AG09309 (cell line): ENCODE measurements around the gene EPYC.

ENCODE experiments used
- DNase-seq: peaks from one replicate; pipeline ENCODE4 v3.0.0-alpha.2; 2010; ENCODE audit warnings: low read depth
- H3K4me3 ChIP-seq: 2 replicates; pipeline ENCODE4 v1.5.1; 2011; ENCODE audit warnings: mild to moderate bottlenecking, low read depth, low read length, moderate library complexity; ENCODE audit not compliant: control insufficient read depth
- TF ChIP-seq, protein P1 (sequence below): IDR thresholded peaks from 2 replicates; pipeline ENCODE4 v1.5.1; 2011; ENCODE audit warnings: mild to moderate bottlenecking, low read depth, low read length, inconsistent platforms; ENCODE audit not compliant: insufficient read depth, control insufficient read depth; ENCODE audit errors: missing control alignments

EPYC gene

DNA sequence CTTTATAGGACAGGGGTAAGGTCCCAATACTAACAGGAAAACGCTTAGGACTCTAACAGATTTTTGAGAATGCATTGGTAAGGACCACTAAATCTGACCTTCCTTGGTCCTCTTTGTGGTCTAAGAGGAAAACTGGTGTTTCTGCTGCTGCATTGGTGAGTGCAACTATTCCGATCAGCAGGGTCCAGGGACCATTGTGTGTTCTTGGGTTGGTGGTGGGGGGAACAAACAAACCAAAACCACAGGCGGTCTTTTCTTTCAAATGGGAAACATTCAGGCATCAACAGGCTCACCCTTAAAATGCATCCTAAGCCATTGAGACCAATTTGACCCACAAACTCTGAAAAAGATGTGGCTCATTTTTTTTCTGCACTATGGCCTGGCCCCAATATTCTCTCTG, 20.7 kb downstream of the EPYC start:
- no peak for DNase-seq
- no peak overlapping the region for H3K4me3 ChIP-seq
- TF ChIP-seq, protein P1, sequence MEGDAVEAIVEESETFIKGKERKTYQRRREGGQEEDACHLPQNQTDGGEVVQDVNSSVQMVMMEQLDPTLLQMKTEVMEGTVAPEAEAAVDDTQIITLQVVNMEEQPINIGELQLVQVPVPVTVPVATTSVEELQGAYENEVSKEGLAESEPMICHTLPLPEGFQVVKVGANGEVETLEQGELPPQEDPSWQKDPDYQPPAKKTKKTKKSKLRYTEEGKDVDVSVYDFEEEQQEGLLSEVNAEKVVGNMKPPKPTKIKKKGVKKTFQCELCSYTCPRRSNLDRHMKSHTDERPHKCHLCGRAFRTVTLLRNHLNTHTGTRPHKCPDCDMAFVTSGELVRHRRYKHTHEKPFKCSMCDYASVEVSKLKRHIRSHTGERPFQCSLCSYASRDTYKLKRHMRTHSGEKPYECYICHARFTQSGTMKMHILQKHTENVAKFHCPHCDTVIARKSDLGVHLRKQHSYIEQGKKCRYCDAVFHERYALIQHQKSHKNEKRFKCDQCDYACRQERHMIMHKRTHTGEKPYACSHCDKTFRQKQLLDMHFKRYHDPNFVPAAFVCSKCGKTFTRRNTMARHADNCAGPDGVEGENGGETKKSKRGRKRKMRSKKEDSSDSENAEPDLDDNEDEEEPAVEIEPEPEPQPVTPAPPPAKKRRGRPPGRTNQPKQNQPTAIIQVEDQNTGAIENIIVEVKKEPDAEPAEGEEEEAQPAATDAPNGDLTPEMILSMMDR = no peak

DNA sequence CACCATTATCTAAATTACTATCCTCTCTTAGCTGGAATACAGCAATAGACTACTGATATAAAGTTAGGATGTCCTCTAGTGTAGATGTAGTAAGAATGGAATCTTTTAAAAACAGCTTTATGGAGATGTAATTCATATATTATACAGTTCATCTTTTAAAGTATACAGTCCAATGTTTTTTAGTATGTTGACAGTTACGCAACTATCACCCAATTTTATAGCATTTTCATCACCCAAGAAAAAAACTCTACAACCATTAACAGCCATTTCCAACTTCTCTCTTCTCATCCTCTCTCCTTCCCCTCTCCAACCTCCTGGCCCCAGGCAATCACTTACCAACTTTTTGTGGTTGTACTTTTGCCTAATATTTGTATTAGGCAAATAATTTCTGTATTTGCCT, 22.6 kb downstream of the EPYC start:
- no peak for DNase-seq
- TF ChIP-seq, protein P1 = no peak
- H3K4me3 ChIP-seq = no peak overlapping the region

DNA sequence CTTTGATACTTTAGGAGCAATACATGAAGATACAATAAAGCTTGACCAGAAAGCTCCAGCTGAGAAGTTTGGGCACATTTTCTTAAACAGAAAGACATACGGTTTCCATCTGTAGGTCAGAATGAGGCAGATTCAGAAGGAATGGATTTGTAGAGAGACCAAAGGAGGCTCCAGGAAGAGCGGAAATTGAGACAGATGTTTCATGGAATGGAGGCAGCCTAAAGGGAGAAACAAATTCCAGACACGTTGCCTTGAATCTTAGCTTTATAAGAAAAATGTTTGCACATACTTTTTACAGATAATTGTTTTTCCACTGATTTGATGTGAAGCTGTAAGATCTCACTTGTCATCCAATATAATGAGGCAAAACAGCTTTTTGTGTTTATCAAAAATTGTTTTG, 24.8 kb downstream of the EPYC start:
- H3K4me3 ChIP-seq = no peak overlapping the region
- peak; percentile 43 for DNase-seq
- TF ChIP-seq, protein P1 = no peak

DNA sequence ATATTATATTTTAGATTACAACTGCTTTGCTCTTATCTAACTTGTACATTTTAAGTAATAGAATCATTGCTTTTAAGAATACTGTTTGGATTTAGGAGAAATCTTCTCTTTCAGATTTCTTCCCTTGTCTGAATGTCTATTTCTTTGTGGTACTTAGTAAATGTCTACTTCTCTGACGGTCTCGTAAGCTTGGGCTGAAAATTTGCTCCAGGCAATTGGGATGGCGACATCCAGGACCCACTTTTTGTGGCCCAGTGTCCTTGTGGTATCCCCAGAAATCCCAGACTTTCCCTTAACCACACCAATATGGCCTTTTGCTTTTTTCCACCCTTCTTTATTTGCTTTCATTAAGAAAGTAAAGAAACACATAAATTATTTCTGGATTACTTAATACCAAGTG, 25.8 kb downstream of the EPYC start:
- DNase-seq = no peak
- TF ChIP-seq, protein P1 = no peak
- H3K4me3 ChIP-seq = no peak overlapping the region

DNA sequence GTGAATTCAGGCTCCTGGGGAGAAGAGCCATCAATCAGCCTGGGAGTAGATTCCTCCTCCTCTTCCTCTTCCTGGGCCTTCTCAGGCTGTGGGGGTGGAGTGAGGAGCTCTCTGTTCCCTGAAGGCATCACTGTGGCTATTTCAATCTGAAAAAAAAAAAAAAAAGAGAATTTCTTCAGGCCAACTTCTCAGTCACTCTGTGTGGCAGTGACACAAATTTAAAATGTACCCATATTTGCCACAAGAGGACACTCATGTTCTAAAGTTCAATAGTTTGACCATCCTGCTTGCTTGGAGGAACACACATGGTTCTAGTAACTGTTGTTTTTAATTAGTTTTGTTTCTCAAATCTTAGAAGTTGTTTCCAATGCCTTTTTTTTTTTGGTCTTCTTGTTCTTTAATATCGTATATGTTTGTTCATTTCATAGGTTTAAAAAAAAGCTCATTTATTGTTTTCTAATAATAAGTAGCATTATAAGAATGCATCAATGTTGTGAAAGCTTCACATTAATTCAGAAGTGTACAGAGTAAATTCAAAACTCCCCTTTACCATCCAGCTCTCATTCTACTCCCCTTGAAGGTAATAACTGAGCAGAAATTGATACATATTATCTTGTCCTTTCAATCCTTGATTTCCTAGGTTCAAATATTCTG, 26.5 kb downstream of the EPYC start:
- peak; percentile 78 for DNase-seq
- TF ChIP-seq, protein P1 = peak; percentile 71
- H3K4me3 ChIP-seq = no peak overlapping the region

DNA sequence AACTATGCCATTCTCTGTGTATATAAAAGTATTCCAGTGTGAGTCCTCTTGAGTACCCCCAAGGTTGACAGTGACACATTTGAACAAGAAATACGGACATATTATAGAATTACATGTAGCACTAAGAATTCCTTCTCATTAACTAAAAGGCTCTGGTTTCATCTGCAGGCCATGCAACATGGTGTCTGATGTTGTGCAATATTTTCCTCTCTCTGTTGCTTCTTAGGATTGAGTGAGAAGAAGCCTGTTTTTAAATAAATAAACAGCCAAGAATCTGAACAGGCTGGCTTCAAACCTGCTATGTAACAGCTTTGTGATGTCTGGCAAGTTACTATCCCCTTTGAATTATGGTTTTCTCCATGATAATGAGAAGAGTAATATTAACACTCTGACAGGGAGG, 27.5 kb downstream of the EPYC start:
- TF ChIP-seq, protein P1 = no peak
- no peak overlapping the region for H3K4me3 ChIP-seq
- DNase-seq = no peak
